ENCODE measurements around the gene GALNT1.
"Not testable (repeated sequence)": the region's sequence is repeated elsewhere in the genome, so short reads cannot be mapped to it uniquely, and the experiment has no call there.

Gene GALNT1

GRCh38 chr18:35581546-35581897 is at the start of gene GALNT1:
Gene GALNT1 (plus strand): TSS chr18:35581740. CDS start chr18:35654663, 72,923 bp downstream.
- no peak for DNase-seq (ENCODE audit: low read depth in 2 of 2)

GRCh38 chr18:35533916-35534405 is 47.6 kb upstream of the GALNT1 start:
- no peak for DNase-seq (ENCODE audit: low read depth in 2 of 2)

- DNase-seq (ENCODE audit: low read depth in 2 of 2): no peak
Observed at GRCh38 chr18:35535297-35535696, 46.2 kb upstream of the GALNT1 start.

DNA sequence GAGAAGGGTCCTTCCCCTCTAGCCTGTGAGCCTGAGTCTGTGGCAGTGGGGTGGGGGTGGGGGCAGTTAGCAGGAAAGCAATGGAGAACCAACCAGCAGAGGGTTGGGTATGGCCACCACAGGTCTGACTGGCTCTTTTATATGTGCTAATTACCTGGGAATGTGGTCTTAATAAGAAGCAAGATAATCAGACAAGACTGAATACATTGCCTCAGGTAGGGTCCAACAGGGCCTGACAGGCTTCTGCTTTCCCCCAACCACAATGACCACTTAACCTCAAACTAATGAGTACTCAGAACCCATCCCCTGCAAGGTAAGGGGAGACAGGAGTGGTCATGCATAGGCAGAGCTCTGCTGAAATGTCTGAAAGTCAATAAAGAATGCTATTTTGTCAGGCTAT is 39.2 kb upstream of the GALNT1 start:
- DNase-seq (ENCODE audit: low read depth in 2 of 2): no peak

- DNase-seq (ENCODE audit: low read depth in 2 of 2): no peak
Observed at GRCh38 chr18:35547008-35547605, 34.4 kb upstream of the GALNT1 start.

GRCh38 chr18:35549564-35549963 is 32.0 kb upstream of the GALNT1 start:
- no peak for DNase-seq (ENCODE audit: low read depth in 2 of 2)

- no peak for DNase-seq (ENCODE audit: low read depth in 2 of 2)
Observed at GRCh38 chr18:35553300-35553699, 28.2 kb upstream of the GALNT1 start.

- not testable (repeated sequence) for DNase-seq (ENCODE audit: low read depth in 2 of 2)
Observed at GRCh38 chr18:35555538-35555937, 26.0 kb upstream of the GALNT1 start.

- no peak for DNase-seq (ENCODE audit: low read depth in 2 of 2)
Observed at GRCh38 chr18:35559867-35560266, 21.7 kb upstream of the GALNT1 start.

DNA sequence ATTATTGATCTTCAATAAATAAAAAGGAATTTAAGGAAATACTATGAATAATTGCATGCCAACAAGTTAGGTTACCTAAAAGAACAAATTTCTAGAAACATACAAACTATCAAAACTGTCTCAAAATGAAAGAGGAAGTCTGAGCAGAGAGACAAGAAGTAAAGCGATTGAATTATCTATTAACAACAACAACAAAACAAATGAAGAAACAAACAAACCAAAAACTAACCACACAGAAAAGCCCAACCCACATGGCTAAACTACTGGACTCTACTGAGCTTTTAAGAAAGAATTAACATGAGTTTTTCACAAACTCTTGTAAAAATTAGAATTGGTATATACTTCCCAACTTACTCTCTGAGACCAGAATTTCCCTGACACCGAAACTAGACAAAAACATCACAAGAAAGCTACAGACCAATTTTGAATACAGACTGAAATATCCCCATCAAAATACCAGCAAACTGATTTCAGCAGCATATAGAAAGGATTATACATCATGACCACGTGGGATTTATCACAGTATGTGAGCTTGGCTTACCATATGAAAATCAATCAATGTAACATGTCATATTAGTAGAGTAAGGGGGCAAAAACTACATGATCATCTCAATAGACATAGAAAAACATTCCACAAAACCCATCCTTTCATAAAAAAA is 16.6 kb upstream of the GALNT1 start:
- no peak for DNase-seq (ENCODE audit: low read depth in 2 of 2)

GRCh38 chr18:35566019-35566418 is 15.5 kb upstream of the GALNT1 start:
- no peak for DNase-seq (ENCODE audit: low read depth in 2 of 2)

GRCh38 chr18:35570182-35570581 is 11.4 kb upstream of the GALNT1 start:
- DNase-seq (ENCODE audit: low read depth in 2 of 2): no peak

- DNase-seq (ENCODE audit: low read depth in 2 of 2): no peak
Observed at GRCh38 chr18:35571138-35571537, 10.4 kb upstream of the GALNT1 start.

DNA sequence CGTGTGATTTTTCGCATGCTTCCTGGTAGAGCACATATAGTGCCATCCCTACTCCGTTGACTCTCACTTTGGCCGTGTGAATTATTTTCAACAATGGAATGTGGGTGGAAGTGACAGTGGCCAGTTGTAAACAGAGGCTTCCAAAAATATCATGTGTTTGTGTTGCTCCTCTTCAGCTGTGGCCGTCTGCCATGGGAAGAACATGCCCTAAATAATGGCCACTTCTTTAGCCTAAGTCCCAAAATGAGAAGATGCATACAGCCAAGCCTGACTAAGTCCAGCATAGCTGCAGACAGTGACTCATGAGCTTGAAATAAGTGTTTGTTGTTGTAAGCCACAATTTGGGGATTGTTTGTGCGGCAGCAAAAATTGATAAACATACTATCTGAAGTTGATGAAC is 8.9 kb upstream of the GALNT1 start:
- DNase-seq (ENCODE audit: low read depth in 2 of 2): no peak

DNA sequence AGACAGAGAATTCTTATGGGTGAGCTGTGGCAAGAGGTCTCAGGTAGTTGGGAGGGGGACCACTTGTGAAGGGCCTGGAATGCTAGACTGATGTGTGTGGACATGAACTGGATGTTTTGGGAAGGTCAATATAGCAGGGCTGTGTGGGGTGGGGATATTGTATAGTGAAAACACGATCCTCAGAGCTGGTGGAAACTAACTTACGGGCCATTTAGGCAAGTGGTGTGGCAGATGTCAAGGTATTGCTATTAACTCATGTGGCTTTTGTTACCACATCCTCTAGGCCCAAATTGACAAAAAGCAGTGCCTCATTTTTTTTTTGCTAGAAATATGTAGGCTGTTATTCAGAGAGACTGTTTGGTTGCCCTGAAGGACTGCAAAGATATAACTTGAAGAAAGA is 8.0 kb upstream of the GALNT1 start:
- DNase-seq (ENCODE audit: low read depth in 2 of 2): no peak

GRCh38 chr18:35576240-35576845 is 5.2 kb upstream of the GALNT1 start:
- not testable (repeated sequence) for DNase-seq (ENCODE audit: low read depth in 2 of 2)

DNA sequence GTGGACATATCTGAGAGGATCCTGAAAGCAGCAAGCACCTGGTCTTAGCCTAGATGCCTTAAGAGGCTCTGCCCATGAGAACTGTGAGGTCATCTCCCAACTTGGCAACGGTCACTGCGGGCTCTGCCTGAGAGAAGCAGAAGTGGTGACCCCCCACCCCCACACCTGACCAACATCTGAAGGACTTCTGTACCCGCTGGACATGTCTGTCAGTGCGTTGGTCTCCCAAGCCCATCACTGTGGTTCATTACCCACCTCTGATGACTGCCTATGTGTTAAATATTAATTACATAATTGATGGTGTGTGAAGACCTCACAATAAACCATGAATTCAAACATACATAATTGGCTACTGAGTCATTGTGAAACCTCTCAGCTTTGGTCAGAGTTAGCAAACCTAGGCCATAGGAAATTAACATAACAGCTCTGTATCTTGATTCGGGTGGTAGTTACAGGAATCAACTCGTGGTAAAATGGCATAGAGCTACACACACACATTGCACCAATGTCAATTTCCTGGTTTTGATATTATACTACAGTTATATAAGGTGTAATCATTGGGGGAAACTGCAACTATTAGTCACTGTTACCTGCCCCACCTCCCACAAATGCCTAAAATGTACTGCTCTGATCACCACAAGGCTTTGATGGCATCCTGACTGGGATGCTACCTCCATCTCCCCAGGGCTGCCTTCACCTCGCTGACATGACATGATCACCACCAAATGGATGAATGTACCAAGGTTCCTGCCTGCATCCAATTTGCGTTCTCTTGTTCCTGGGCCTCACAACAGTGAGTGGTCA is 4.3 kb upstream of the GALNT1 start:
- no peak for DNase-seq (ENCODE audit: low read depth in 2 of 2)

GRCh38 chr18:35578481-35578880 is 3.1 kb upstream of the GALNT1 start:
- no peak for DNase-seq (ENCODE audit: low read depth in 2 of 2)

DNA sequence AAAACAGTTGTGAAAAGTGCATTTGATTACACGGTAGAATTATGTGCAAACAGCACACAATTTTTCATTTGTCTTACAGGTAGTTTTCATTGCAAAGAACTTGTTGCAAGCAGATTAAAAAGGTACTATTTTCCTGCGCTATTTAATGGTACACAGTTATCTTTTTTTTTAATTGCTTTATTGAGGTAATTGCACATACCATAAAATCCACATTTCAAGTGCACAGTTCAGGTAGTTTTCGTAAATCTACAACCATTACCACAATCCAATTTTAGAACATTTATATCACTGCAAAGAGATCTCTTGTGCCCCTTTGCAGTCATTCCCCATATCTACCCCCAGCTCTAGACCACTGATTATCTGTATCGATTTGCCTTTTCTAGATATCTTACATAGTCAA is 2.6 kb upstream of the GALNT1 start:
- no peak for DNase-seq (ENCODE audit: low read depth in 2 of 2)

GRCh38 chr18:35580701-35581539 is 620 bp upstream of the GALNT1 start:
- DNase-seq (ENCODE audit: low read depth in 2 of 2): peak; percentile 25 to 29

- DNase-seq (ENCODE audit: low read depth in 2 of 2): no peak
Observed at GRCh38 chr18:35581898-35582641, 530 bp downstream of the GALNT1 start.

All from stimulated activated CD8-positive, alpha-beta memory T cell treated with anti-CD3 and anti-CD28 coated beads, Interleukin-15, amount 100 ng/mL, for 48 hours (primary cell).